IMR-90 (cell line): ENCODE results near the gene HEPACAM. TPM values are rescaled to one million over a fixed set of nuclear protein-coding genes. Genes with fewer than 3 reads are reported as not detected.

Source experiments
- ATAC-seq: fragments of 200-7000 bp; cut with Tn5 transposase; 2 replicates; pipeline ENCODE4 v1.9.1; 2020; ENCODE audit warnings: low read depth, mild to moderate bottlenecking, moderate library complexity
- BruUV-seq: library from RNA; stranded (reverse); fragments of 400-500 nt; replicated peaks from 2 replicates; lab custom pipeline; 2021; lab: Mats Ljungman, UMichigan
- CTCF ChIA-PET: fragments of 300-600 bp; formaldehyde crosslinking; extraction: SDS; loops from one replicate; lab custom pipeline; 2021; ENCODE audit warnings: antibody characterized with exemption; lab: Yijun Ruan, JAX
- POLR2A ChIA-PET: fragments of 300-600 bp; sonication (Branson Sonifier 250); formaldehyde crosslinking; loops from one replicate; lab custom pipeline; 2022; ENCODE audit warnings: antibody characterized with exemption; ENCODE audit not compliant: unreplicated experiment; lab: Charles Lee
- DNase-seq: peaks from one replicate; pipeline ENCODE4 v3.0.0; 2013
- H2AFZ ChIP-seq: replicated peaks from 2 replicates; pipeline ENCODE3; 2013; ENCODE audit warnings: low read length, mild to moderate bottlenecking; ENCODE audit not compliant: poor library complexity
- H2AK5ac ChIP-seq: 2 replicates; pipeline ENCODE4 v1.6.1; 2013; ENCODE audit warnings: low read depth, low read length, inconsistent platforms
- H2AK9ac ChIP-seq: replicated peaks from 2 replicates; pipeline ENCODE3; 2013; ENCODE audit warnings: mild to moderate bottlenecking, low read depth, low read length, moderate library complexity; ENCODE audit not compliant: poor library complexity
- H2BK120ac ChIP-seq: 2 replicates; pipeline ENCODE4 v1.6.1; 2013; ENCODE audit warnings: low read depth, low read length, inconsistent platforms
- H2BK15ac ChIP-seq: 3 replicates; pipeline ENCODE4 v1.6.1; 2013; ENCODE audit warnings: low read depth, low read length, inconsistent platforms
- H2BK20ac ChIP-seq: 2 replicates; pipeline ENCODE4 v1.6.1; 2013; ENCODE audit warnings: low read depth, mild to moderate bottlenecking, inconsistent platforms, low read length, moderate library complexity
- H2BK5ac ChIP-seq: 2 replicates; pipeline ENCODE4 v1.6.1; 2013; ENCODE audit warnings: mild to moderate bottlenecking, low read depth, low read length, inconsistent platforms; ENCODE audit not compliant: poor library complexity, severe bottlenecking
- H3K14ac ChIP-seq: replicated peaks from 2 replicates; pipeline ENCODE4 v1.6.1; 2013; ENCODE audit warnings: low read depth, low read length, inconsistent platforms
- H3K18ac ChIP-seq: 2 replicates; pipeline ENCODE4 v1.6.1; 2013; ENCODE audit warnings: low read depth, low read length, control low read depth
- H3K23ac ChIP-seq: 2 replicates; pipeline ENCODE4 v1.6.1; 2013; ENCODE audit warnings: low read depth, low read length, inconsistent platforms
- H3K27ac ChIP-seq: 2 replicates; pipeline ENCODE4 v1.5.1; 2013; ENCODE audit warnings: mild to moderate bottlenecking, control low read depth, low read length; ENCODE audit not compliant: insufficient read depth
- H3K27me3 ChIP-seq: 2 replicates; pipeline ENCODE4 v1.6.1; 2013; ENCODE audit warnings: low read length; ENCODE audit not compliant: control insufficient read depth, insufficient read depth
- H3K36me3 ChIP-seq: 2 replicates; pipeline ENCODE4 v1.6.1; 2013; ENCODE audit warnings: low read length, mixed read lengths; ENCODE audit not compliant: control insufficient read depth, insufficient read depth
- H3K4ac ChIP-seq: 2 replicates; pipeline ENCODE4 v1.6.1; 2013; ENCODE audit warnings: low read depth, low read length, inconsistent platforms
- H3K4me1 ChIP-seq: 2 replicates; pipeline ENCODE4 v1.6.1; 2013; ENCODE audit warnings: low read length, mixed read lengths; ENCODE audit not compliant: control insufficient read depth, insufficient read depth
- H3K4me2 ChIP-seq: 2 replicates; pipeline ENCODE4 v1.6.1; 2013; ENCODE audit warnings: low read depth, mild to moderate bottlenecking, control low read depth, low read length, moderate library complexity
- H3K4me3 ChIP-seq: 2 replicates; pipeline ENCODE4 v1.5.1; 2013; ENCODE audit warnings: low read depth, mild to moderate bottlenecking, control low read depth, low read length, moderate library complexity; ENCODE audit not compliant: insufficient read depth
- H3K56ac ChIP-seq: 2 replicates; pipeline ENCODE4 v1.6.1; 2013; ENCODE audit warnings: low read length, inconsistent platforms; ENCODE audit not compliant: insufficient read depth; ENCODE audit errors: extremely low read depth
- H3K79me1 ChIP-seq, 2 experiments: 2 replicates each; pipeline ENCODE4 v1.6.1; 2013; ENCODE audit warnings: low read length in 2 of 2, inconsistent platforms in 1 of 2, low read depth in 1 of 2
- H3K9ac ChIP-seq: 2 replicates; pipeline ENCODE4 v1.6.1; 2013; ENCODE audit warnings: low read depth, low read length, control low read depth
- H3K9me1 ChIP-seq: 2 replicates; pipeline ENCODE4 v1.6.1; 2013; ENCODE audit warnings: low read length, inconsistent platforms; ENCODE audit not compliant: insufficient read depth
- H3K9me3 ChIP-seq: 2 replicates; pipeline ENCODE4 v1.6.1; 2013; ENCODE audit warnings: low read length; ENCODE audit not compliant: control insufficient read depth, insufficient read depth
- H4K20me1 ChIP-seq: 2 replicates; pipeline ENCODE4 v1.6.1; 2013; ENCODE audit warnings: low read length, inconsistent platforms; ENCODE audit not compliant: insufficient read depth
- H4K5ac ChIP-seq: 2 replicates; pipeline ENCODE4 v1.6.1; 2013; ENCODE audit warnings: mild to moderate bottlenecking, low read depth, low read length, control low read depth
- H4K8ac ChIP-seq, 2 experiments: 2 replicates each; pipeline ENCODE4 v1.6.1; 2013; ENCODE audit warnings: low read depth in 2 of 2, low read length in 2 of 2, control low read depth in 1 of 2, inconsistent platforms in 1 of 2
- H4K91ac ChIP-seq: 2 replicates; pipeline ENCODE4 v1.6.1; 2013; ENCODE audit warnings: low read depth, low read length, inconsistent platforms; ENCODE audit not compliant: insufficient read depth
- MAZ ChIP-seq: IDR thresholded peaks from 2 replicates; pipeline ENCODE4 v1.6.1; 2012; ENCODE audit warnings: low read depth, mild to moderate bottlenecking, low read length, improper control_type of control experiment, moderate library complexity, borderline replicate concordance
- MXI1 ChIP-seq: IDR thresholded peaks from 2 replicates; pipeline ENCODE4 v1.6.1; 2012; ENCODE audit warnings: low read depth, mild to moderate bottlenecking, low read length, moderate library complexity, borderline replicate concordance
- POLR2A ChIP-seq: IDR thresholded peaks from 2 replicates; pipeline ENCODE4 v1.6.1; 2012; ENCODE audit warnings: mild to moderate bottlenecking, low read depth, low read length
- RFX5 ChIP-seq: IDR thresholded peaks from 2 replicates; pipeline ENCODE4 v1.8.0; 2012; ENCODE audit warnings: low read depth, mild to moderate bottlenecking, low read length, moderate library complexity
- WGBS, 2 experiments: methylation state at CpG; one replicate each; pipeline versions ENCODE4 v1.1.5 to v1.1.7; 2013; ENCODE audit warnings: missing lambda C conversion rate in 2 of 2; ENCODE audit not compliant: insufficient read length in 1 of 2; ENCODE audit errors: extremely low coverage in 2 of 2; 5-methylcytosine and 5-hydroxymethylcytosine counted together
- dilution Hi-C: fragments of 300-500 bp; cut with HindIII; formaldehyde crosslinking; loops from one replicate; pipeline ENCODE4 v1.14.3; 2018; ENCODE audit warnings: low sequenced_read_pairs; ENCODE audit not compliant: unreplicated experiment
- in situ Hi-C: fragments of 300-500 bp; cut with MboI; formaldehyde crosslinking; loops from 3 replicates; pipeline ENCODE4 v1.14.3; 2019; ENCODE audit warnings: low sequenced_read_pairs, inconsistent platforms, mixed read lengths
- intact Hi-C: fragments of 100-400 bp; cut with micrococcal nuclease; formaldehyde crosslinking; loops from 2 replicates; pipeline ENCODE4 v1.10.0; 2022
- polyA plus RNA-seq, 3 experiments: library from polyadenylated mRNA; depleted of rRNA; stranded (reverse); fragments of >200 nt; gene quantifications; 2 replicates each; pipeline ENCODE4 v1.2.3, GENCODE V29; 2012; ENCODE audit warnings: low replicate concordance in 1 of 3
- total RNA-seq: library from RNA; depleted of rRNA; stranded (reverse); fragments of >200 nt; gene quantifications from 2 replicates; pipeline ENCODE4 v1.2.3, GENCODE V29; 2012
- TF ChIP-seq, protein P1 (sequence below): fragments of 150-350 bp; IDR thresholded peaks from 2 replicates; pipeline ENCODE4 v1.6.1; 2016; ENCODE audit warnings: low read depth, mild to moderate bottlenecking, low read length, moderate library complexity, borderline replicate concordance

HEPACAM gene
- total and polyA plus RNA-seq, 2 of the 4 experiments (the other 2 are of a cell fraction) = 0.09 to 0.18 TPM

DNA sequence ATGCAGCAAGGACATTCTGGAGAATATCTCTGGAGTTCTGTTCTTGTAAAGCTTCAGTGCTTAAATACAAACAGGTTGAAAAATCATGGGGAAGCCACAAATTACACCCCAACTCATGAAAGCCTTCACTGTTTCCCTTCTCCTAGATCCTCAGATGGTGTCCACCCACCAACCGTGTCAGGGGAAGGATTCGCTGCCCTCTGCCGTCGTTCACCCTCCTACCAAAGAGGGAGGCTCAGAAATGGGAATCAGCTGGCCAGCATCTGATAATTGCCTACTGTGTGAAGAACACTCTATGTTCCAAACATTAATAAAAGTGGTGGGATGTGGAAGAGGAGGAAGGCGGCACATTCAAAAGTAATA, 7.4 kb upstream of the HEPACAM start:
- Histone ChIP-seq H4K91ac (no peak overlapping the region), H3K4ac (no peak overlapping the region), H3K9me3 (no peaks in the 10 kb centered on the region), H3K4me2 (no peak overlapping the region), H3K18ac (no peak overlapping the region), H3K9me1 (no peaks in the 10 kb centered on the region), H3K79me1 (no peaks in the 10 kb centered on the region), H4K5ac (no peak overlapping the region), H3K36me3 (no peaks in the 10 kb centered on the region), H3K9ac (no peak overlapping the region), H3K56ac (no peak overlapping the region), H4K8ac (0 out of 4 replicates have a peak overlapping the region, but pooled peaks of 1 of the 2 experiments have one; percentile 4), H3K23ac (no peak overlapping the region), H2BK5ac (no peak overlapping the region), H2BK20ac (no peak overlapping the region), H3K4me1 (peaks cover 2% of the 10 kb centered on the region; the same call in 1 of the 2 replicates), H3K27ac (no peak overlapping the region), H2AK9ac (no peak overlapping the region), H3K27me3 (no peaks in the 10 kb centered on the region), H4K20me1 (no peaks in the 10 kb centered on the region), H2AK5ac (no peak overlapping the region), H3K14ac (no peak overlapping the region), H2BK15ac (no peak overlapping the region), H2AFZ (no peak overlapping the region), H3K4me3 (no peak overlapping the region), H2BK120ac (no peak overlapping the region)
- POLR2A ChIA-PET = interaction anchor here (0.8 kb wide), 1 partner anchor 8 kb away, joined by 3 read pairs; no protein-coding TSS in a partner anchor
- DNase-seq (no peak), ATAC-seq (no peak)
- dilution Hi-C loops = no loop called here
- WGBS, 2 experiments = no CpG with 5 or more reads among the region's 5 CpGs
- BruUV-seq = no TSS peak
- CTCF ChIA-PET = interaction anchor here (0.8 to 1.5 kb wide), 2 partner anchors 8 to 185 kb away, joined by 3 to 5 read pairs; no protein-coding TSS in a partner anchor
- intact Hi-C loops = no loop called here
- in situ Hi-C loops = no loop called here
- TF ChIP-seq MXI1 = no peak
- TF ChIP-seq POLR2A = no peak
- TF ChIP-seq MAZ = no peak
- no peak for TF ChIP-seq RFX5
- TF ChIP-seq, protein P1, sequence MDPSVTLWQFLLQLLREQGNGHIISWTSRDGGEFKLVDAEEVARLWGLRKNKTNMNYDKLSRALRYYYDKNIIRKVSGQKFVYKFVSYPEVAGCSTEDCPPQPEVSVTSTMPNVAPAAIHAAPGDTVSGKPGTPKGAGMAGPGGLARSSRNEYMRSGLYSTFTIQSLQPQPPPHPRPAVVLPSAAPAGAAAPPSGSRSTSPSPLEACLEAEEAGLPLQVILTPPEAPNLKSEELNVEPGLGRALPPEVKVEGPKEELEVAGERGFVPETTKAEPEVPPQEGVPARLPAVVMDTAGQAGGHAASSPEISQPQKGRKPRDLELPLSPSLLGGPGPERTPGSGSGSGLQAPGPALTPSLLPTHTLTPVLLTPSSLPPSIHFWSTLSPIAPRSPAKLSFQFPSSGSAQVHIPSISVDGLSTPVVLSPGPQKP = no peak
